OCI-LY1 (cell line): Measurements from ENCODE around the gene TNFRSF21.

Experiments
- CTCF ChIP-seq: fragments of 200-600 bp; sonication (generic), shearing (Covaris generic); IDR thresholded peaks from 2 replicates; pipeline ENCODE4 v1.5.1; 2017; ENCODE audit warnings: mild to moderate bottlenecking, antibody characterized with exemption, low read length, moderate library complexity, mixed read lengths
- EZH2 ChIP-seq: fragments of 200-600 bp; sonication (generic), shearing (Covaris generic); IDR thresholded peaks from 2 replicates; pipeline ENCODE4 v1.8.0; 2017; ENCODE audit warnings: borderline replicate concordance, mixed run types, mild to moderate bottlenecking, antibody characterized with exemption, low read length, moderate library complexity, mixed read lengths

GRCh38 chr6:47299965-47300364 is 9.7 kb downstream of the TNFRSF21 start:
- TF ChIP-seq CTCF (no peak), EZH2 (no peak)
